HG02885 (cell line): Measurements from ENCODE around the gene TRPT1.

Experiments
- ATAC-seq: cut with Tn5 transposase; IDR thresholded peaks from one replicate; pipeline ENCODE4 v1.9.1; 2021; ENCODE audit warnings: mild to moderate bottlenecking; ENCODE audit not compliant: unreplicated experiment, poor library complexity

TRPT1 gene

GRCh38 chr11:64211181-64211872 is 14.7 kb downstream of the TRPT1 start:
- no peak for ATAC-seq

- ATAC-seq, result no peak
These were observed 15.5 kb downstream of the TRPT1 start for GRCh38 chr11:64210301-64211020.

- no peak for ATAC-seq
These were observed 16.5 kb downstream of the TRPT1 start for GRCh38 chr11:64209563-64209843.

- ATAC-seq, result no peak
These were observed 17.0 kb downstream of the TRPT1 start for GRCh38 chr11:64208796-64209562.

DNA sequence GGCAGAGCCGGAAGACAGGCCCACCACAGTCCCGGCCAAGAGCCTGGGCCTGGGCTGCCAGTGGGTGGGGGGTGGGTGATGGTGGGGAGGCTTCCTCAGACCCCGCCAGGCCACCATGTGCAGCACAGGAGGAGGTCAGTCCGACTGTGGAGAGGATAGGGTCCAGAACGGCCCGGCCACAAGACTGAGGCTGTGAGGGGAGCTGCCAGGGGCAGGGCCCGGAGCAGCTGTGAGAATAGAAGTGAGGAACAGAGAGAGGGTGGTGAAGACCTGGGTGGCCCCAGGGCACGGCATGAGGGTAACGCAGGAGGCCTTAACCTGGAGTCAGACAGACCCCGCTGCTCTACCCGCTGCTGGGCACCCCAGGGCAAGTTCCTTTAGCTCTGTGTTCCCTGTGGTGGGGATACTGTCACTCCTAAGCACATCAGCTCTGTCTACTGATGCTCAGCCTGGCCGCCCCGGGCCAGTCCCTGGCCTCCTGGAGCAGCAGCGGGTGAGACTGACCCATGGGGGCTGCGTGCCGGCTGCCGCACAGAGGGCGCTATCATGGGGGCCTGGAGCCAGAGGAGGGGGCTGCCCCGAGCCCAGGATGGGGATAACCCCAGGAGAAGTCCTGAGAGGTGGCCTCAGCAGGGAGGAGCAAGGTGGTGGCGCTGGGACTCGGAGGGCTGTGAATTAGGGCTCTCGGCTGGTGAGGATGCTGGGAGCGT is 17.7 kb downstream of the TRPT1 start:
- no peak for ATAC-seq

GRCh38 chr11:64207256-64208085 is 18.5 kb downstream of the TRPT1 start:
- peak; percentile 62 for ATAC-seq

GRCh38 chr11:64206457-64207255 is 19.3 kb downstream of the TRPT1 start, which contains the start of gene FERMT3:
FERMT3 (plus strand) TSS chr11:64206721; CDS start chr11:64207365, 644 bp downstream.
- peak; percentile 48 for ATAC-seq

GRCh38 chr11:64204464-64204989 is 21.5 kb downstream of the TRPT1 start:
- ATAC-seq, result no peak

GRCh38 chr11:64204080-64204440 is 21.9 kb downstream of the TRPT1 start:
- ATAC-seq, result no peak

- no peak for ATAC-seq
These were observed 22.4 kb downstream of the TRPT1 start for GRCh38 chr11:64203421-64204079.

DNA sequence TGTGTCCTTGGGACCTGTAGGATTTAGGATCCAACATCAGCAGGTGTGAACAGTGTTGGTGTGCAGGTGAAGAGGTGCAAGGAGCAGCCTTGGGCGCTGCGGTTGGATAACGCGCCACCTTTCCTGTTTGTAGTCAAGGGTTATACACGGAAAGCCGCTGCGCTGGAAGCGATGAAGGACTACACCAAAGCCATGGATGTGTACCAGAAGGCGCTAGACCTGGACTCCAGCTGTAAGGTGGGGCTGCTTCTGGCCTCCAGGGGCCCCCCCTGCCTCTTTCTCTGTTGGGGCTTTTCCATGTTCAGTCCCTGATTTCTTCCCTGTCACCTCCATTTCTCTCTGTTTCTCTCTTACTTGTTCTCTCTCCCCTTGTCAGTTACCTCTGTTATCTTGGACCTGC is 23.0 kb downstream of the TRPT1 start:
- ATAC-seq, result no peak

- ATAC-seq, result no peak
These were observed 24.4 kb downstream of the TRPT1 start for GRCh38 chr11:64201543-64201942.

DNA sequence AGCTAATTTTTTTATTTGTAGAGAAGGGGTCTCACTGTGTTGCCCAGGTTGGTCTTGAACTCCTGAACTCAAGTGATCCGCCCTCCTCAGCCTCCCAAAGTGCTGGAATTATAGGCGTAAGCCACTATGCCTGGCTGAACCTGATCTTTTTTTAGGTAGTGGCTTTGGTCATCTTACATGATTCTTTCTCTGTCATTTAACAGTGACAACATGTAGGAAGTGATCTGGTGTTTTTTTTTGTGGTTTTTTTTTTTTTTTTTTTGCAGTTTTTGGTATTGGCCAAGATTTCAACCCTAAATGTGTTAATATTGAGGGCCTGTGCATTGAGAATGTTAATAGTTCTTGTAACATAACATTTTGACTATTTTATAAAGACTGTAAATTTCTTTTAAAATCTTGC is 27.5 kb downstream of the TRPT1 start:
- no peak for ATAC-seq

GRCh38 chr11:64196626-64197025 is 29.4 kb downstream of the TRPT1 start:
- no peak for ATAC-seq

- no peak for ATAC-seq
These were observed 33.6 kb downstream of the TRPT1 start for GRCh38 chr11:64192434-64192833.

GRCh38 chr11:64186492-64187165 is 39.4 kb downstream of the TRPT1 start:
- ATAC-seq, result no peak

- peak; percentile 86 for ATAC-seq
These were observed 40.1 kb downstream of the TRPT1 start, which contains the start of gene STIP1 for GRCh38 chr11:64185693-64186491. STIP1 (plus strand) TSS chr11:64186171; CDS start chr11:64186262, 91 bp downstream.
